Neural cell (in vitro differentiated cells): ENCODE data around the gene COL8A1. TPM values are rescaled to one million over a fixed set of nuclear protein-coding genes. Genes with fewer than 3 reads are reported as not detected.

ENCODE experiments used
- H2AFZ ChIP-seq: fragments of 200-600, 300-800 bp; sonication (generic), shearing (Covaris generic); 2 replicates; pipeline ENCODE4 v1.6.0; 2014; ENCODE audit warnings: low read depth, mild to moderate bottlenecking, antibody characterized with exemption, low read length, moderate library complexity
- H3F3A ChIP-seq: fragments of 200-600 bp; shearing (Covaris generic); 2 replicates; pipeline ENCODE4 v1.6.1; 2016; ENCODE audit warnings: mild to moderate bottlenecking, moderate library complexity, mixed read lengths, antibody characterized with exemption, low read length; ENCODE audit not compliant: insufficient read depth, poor library complexity, severe bottlenecking
- H3K27ac ChIP-seq: fragments of 200-600, 300-800 bp; sonication (generic), shearing (Covaris generic); 2 replicates; pipeline ENCODE4 v1.5.1; 2014; ENCODE audit warnings: mild to moderate bottlenecking, low read length, moderate library complexity
- H3K27me3 ChIP-seq: fragments of 300-800, 200-600 bp; sonication (generic), shearing (Covaris generic); 2 replicates; pipeline ENCODE4 v1.6.0; 2014; ENCODE audit warnings: mild to moderate bottlenecking, low read depth, low read length, moderate library complexity; ENCODE audit not compliant: insufficient read depth
- H3K36me3 ChIP-seq: fragments of 300-800, 200-600 bp; sonication (generic), shearing (Covaris generic); 2 replicates; pipeline ENCODE4 v1.5.1; 2014; ENCODE audit warnings: mild to moderate bottlenecking, antibody characterized with exemption, low read length, moderate library complexity; ENCODE audit not compliant: insufficient read depth
- H3K4me2 ChIP-seq: fragments of 300-800, 200-600 bp; sonication (generic), shearing (Covaris generic); 2 replicates; pipeline ENCODE4 v1.6.0; 2014; ENCODE audit warnings: mild to moderate bottlenecking, low read length
- H3K4me3 ChIP-seq: fragments of 300-800, 200-600 bp; sonication (generic), shearing (Covaris generic); 2 replicates; pipeline ENCODE4 v1.5.1; 2014; ENCODE audit warnings: mild to moderate bottlenecking, low read length, moderate library complexity
- H3K79me2 ChIP-seq: fragments of 200-600 bp; shearing (Covaris generic); replicated peaks from 2 replicates; pipeline ENCODE4 v1.6.0; 2014; ENCODE audit warnings: mild to moderate bottlenecking, low read length, moderate library complexity; ENCODE audit not compliant: insufficient read depth
- H3K9ac ChIP-seq: fragments of 300-800, 200-600 bp; sonication (generic), shearing (Covaris generic); 2 replicates; pipeline ENCODE4 v1.6.1; 2016; ENCODE audit warnings: mild to moderate bottlenecking, low read length, mixed read lengths
- H3K9me2 ChIP-seq: fragments of 200-600 bp; shearing (Covaris generic); 2 replicates; pipeline ENCODE4 v1.6.1; 2016; ENCODE audit warnings: mild to moderate bottlenecking, low read length, mixed read lengths; ENCODE audit not compliant: insufficient read depth
- H3K9me3 ChIP-seq: fragments of 200-600, 300-800 bp; sonication (generic), shearing (Covaris generic); 2 replicates; pipeline ENCODE4 v1.6.1; 2016; ENCODE audit warnings: mild to moderate bottlenecking, mixed run types, low read length, moderate library complexity, mixed read lengths
- H4K20me1 ChIP-seq: fragments of 200-600 bp; shearing (Covaris generic); 2 replicates; pipeline ENCODE4 v1.6.1; 2016; ENCODE audit warnings: mild to moderate bottlenecking, mixed run types; ENCODE audit not compliant: insufficient read depth
- CTCF ChIP-seq: fragments of 450-650 bp; IDR thresholded peaks from 2 replicates; pipeline ENCODE4 v1.5.1; 2014; ENCODE audit warnings: antibody characterized with exemption, mild to moderate bottlenecking, moderate library complexity; ENCODE audit not compliant: poor library complexity, severe bottlenecking
- EP300 ChIP-seq: fragments of 450-650 bp; conservative IDR thresholded peaks from 2 replicates; pipeline ENCODE4 v1.6.1; 2014; ENCODE audit warnings: antibody characterized with exemption, mild to moderate bottlenecking, moderate library complexity; ENCODE audit not compliant: poor library complexity, severe bottlenecking
- EZH2 ChIP-seq: fragments of 200-600, 300-800 bp; shearing (Covaris generic), sonication (generic); IDR thresholded peaks from 2 replicates; pipeline ENCODE4 v1.6.1; 2014; ENCODE audit warnings: antibody characterized with exemption, low read length, borderline replicate concordance, mild to moderate bottlenecking; ENCODE audit not compliant: insufficient read depth, poor library complexity, severe bottlenecking
- MXI1 ChIP-seq: fragments of 450-650 bp; conservative IDR thresholded peaks from 2 replicates; pipeline ENCODE4 v1.6.1; 2014; ENCODE audit warnings: antibody characterized with exemption, mild to moderate bottlenecking; ENCODE audit not compliant: poor library complexity, severe bottlenecking
- POLR2AphosphoS5 ChIP-seq: IDR thresholded peaks from 2 replicates; pipeline ENCODE4 v1.6.1; 2012
- RAD21 ChIP-seq: fragments of 450-650 bp; conservative IDR thresholded peaks from 2 replicates; pipeline ENCODE4 v1.6.1; 2014; ENCODE audit warnings: antibody characterized with exemption, mild to moderate bottlenecking, moderate library complexity
- REST ChIP-seq: IDR thresholded peaks from 2 replicates; pipeline ENCODE4 v1.6.1; 2012; ENCODE audit warnings: borderline replicate concordance
- SMC3 ChIP-seq: fragments of 450-650 bp; conservative IDR thresholded peaks from 2 replicates; pipeline ENCODE4 v1.6.1; 2014; ENCODE audit warnings: antibody characterized with exemption, mild to moderate bottlenecking, moderate library complexity; ENCODE audit not compliant: poor library complexity
- TAF1 ChIP-seq: IDR thresholded peaks from 2 replicates; pipeline ENCODE4 v1.6.1; 2012; ENCODE audit warnings: low read depth
- polyA plus RNA-seq: library from polyadenylated mRNA; depleted of rRNA; stranded (reverse); fragments of >200 nt; gene quantifications from 2 replicates; pipeline ENCODE4 v1.2.3, GENCODE V29; 2014

The COL8A1 gene
- polyA plus RNA-seq, 1 donor from 2014 or later = 0.04 TPM

GRCh38 chr3:99648516-99648915 lies 10.1 kb downstream of the COL8A1 start:
- H4K20me1 ChIP-seq = no peaks in the 10 kb centered on the region
- H3K4me2 ChIP-seq = no peak overlapping the region
- H3K36me3 ChIP-seq = no peaks in the 10 kb centered on the region
- H3K79me2 ChIP-seq = no peaks in the 10 kb centered on the region
- no peaks in the 10 kb centered on the region for H3F3A ChIP-seq
- no peak overlapping the region for H3K4me3 ChIP-seq
- H3K9me3 ChIP-seq = no peaks in the 10 kb centered on the region
- no peak for TF ChIP-seq EZH2
- TF ChIP-seq CTCF = no peak
- no peak for TF ChIP-seq EP300
- TF ChIP-seq MXI1 = no peak
- no peak for TF ChIP-seq POLR2AphosphoS5
- no peak for TF ChIP-seq TAF1
- no peak for TF ChIP-seq RAD21
- no peak for TF ChIP-seq SMC3
- no peak for TF ChIP-seq REST
- no peak overlapping the region for H3K9ac ChIP-seq
- no peak overlapping the region for H3K27ac ChIP-seq
- H3K9me2 ChIP-seq = no peaks in the 10 kb centered on the region
- H3K27me3 ChIP-seq = no peaks in the 10 kb centered on the region
- H2AFZ ChIP-seq = no peak overlapping the region

- Histone ChIP-seq H3K9me3 (no peaks in the 10 kb centered on the region), H3K27me3 (no peaks in the 10 kb centered on the region), H4K20me1 (no peaks in the 10 kb centered on the region), H3F3A (no peaks in the 10 kb centered on the region), H3K27ac (no peak overlapping the region), H3K4me3 (no peak overlapping the region), H3K79me2 (no peaks in the 10 kb centered on the region), H3K4me2 (no peak overlapping the region), H3K9ac (no peak overlapping the region), H2AFZ (no peak overlapping the region), H3K9me2 (no peaks in the 10 kb centered on the region), H3K36me3 (no peaks in the 10 kb centered on the region)
- no peak for TF ChIP-seq CTCF
- TF ChIP-seq RAD21 = no peak
- TF ChIP-seq EP300 = no peak
- TF ChIP-seq EZH2 = no peak
- TF ChIP-seq TAF1 = no peak
- TF ChIP-seq SMC3 = no peak
- no peak for TF ChIP-seq REST
- TF ChIP-seq MXI1 = no peak
- no peak for TF ChIP-seq POLR2AphosphoS5
Measured at GRCh38 chr3:99651531-99651930, 13.1 kb downstream of the COL8A1 start.
